Prostate gland (tissue), 2 donors: Measurements from ENCODE around the gene SEH1L.

ENCODE experiments used
- POLR2A ChIP-seq: fragments of 450-650 bp; IDR thresholded peaks from one replicate; pipeline ENCODE4 v1.6.1; 2016; ENCODE audit warnings: antibody characterized with exemption, mild to moderate bottlenecking
- POLR2AphosphoS5 ChIP-seq: sonication (generic); formaldehyde crosslinking; IDR thresholded peaks from one replicate; pipeline ENCODE4 v1.6.1; 2017; ENCODE audit warnings: antibody characterized with exemption
- TF ChIP-seq, protein P1 (sequence below), 4 experiments: fragments of 200-600 bp in 2 of 4; fragments of 450-650 bp in 2 of 4; sonication (generic) in 2 of 4; IDR thresholded peaks; 1 replicate in 3 of 4; 2 replicates in 1 of 4; pipeline ENCODE4 v1.5.1; 2016 to 2019; ENCODE audit warnings: antibody characterized with exemption in 4 of 4, mild to moderate bottlenecking in 2 of 4, moderate library complexity in 2 of 4

DNA sequence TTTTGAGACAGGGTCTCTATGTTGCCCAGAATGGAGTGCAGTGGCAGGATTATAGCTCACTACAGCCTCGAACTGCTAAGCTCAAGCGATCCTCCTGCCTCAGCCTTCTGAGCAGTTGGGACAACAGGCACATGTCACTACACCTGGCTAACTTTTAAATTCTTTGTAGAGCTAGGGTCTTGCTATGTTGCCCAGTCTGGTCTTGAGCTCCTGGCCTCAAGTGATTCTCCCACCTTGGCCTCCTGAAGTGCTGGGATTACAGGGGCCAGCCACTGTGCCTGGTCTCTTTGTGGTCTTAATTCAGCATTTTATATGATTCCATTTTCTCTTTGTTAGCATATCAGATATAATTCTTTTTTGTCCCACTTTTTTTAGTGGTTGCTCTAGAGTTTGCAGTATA lies 77.4 kb downstream of the SEH1L start:
- TF ChIP-seq, protein P1, sequence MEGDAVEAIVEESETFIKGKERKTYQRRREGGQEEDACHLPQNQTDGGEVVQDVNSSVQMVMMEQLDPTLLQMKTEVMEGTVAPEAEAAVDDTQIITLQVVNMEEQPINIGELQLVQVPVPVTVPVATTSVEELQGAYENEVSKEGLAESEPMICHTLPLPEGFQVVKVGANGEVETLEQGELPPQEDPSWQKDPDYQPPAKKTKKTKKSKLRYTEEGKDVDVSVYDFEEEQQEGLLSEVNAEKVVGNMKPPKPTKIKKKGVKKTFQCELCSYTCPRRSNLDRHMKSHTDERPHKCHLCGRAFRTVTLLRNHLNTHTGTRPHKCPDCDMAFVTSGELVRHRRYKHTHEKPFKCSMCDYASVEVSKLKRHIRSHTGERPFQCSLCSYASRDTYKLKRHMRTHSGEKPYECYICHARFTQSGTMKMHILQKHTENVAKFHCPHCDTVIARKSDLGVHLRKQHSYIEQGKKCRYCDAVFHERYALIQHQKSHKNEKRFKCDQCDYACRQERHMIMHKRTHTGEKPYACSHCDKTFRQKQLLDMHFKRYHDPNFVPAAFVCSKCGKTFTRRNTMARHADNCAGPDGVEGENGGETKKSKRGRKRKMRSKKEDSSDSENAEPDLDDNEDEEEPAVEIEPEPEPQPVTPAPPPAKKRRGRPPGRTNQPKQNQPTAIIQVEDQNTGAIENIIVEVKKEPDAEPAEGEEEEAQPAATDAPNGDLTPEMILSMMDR (IDR thresholded peaks at IDR 0.05) = no peak
- TF ChIP-seq POLR2AphosphoS5 = no peak
- no peak for TF ChIP-seq POLR2A
